Measurements from ENCODE around the gene BEST1. TPM values are rescaled to one million over a fixed set of nuclear protein-coding genes. Genes with fewer than 3 reads are reported as not detected.
"Not testable (repeated sequence)": the region's sequence is repeated elsewhere in the genome, so short reads cannot be mapped to it uniquely, and the experiment has no call there.

BEST1 gene
- total RNA-seq, 2 donors from 2014 or later = 0.58 to 0.77 TPM

- no peak overlapping the region for H3K4me3 ChIP-seq
- intact Hi-C loops (cut with DNase I) = loop anchor here (5.0 kb wide), 1 partner anchor 89 kb away; no protein-coding TSS in a partner anchor
- peak overlapping the region; percentile 98 for H3K27ac ChIP-seq
- no peaks in the 10 kb centered on the region for H3K4me1 ChIP-seq
- no peak for TF ChIP-seq CTCF (IDR thresholded peaks at IDR 0.05)
- no peaks in the 10 kb centered on the region for H3K27me3 ChIP-seq
- H3K9ac ChIP-seq (ENCODE audit: low read depth in 2 of 2, low read length in 2 of 2) = peak overlapping the region in 1 of 2 donors; percentile 92
- peaks cover 8% of the 10 kb centered on the region for H3K36me3 ChIP-seq
- no peaks in the 10 kb centered on the region for H3K9me3 ChIP-seq
- DNase-seq = no peak
Observed at GRCh38 chr11:61963282-61964057, 13.3 kb downstream of the BEST1 start.

- Histone ChIP-seq H3K27me3 (no peaks in the 10 kb centered on the region), H3K4me3 (no peak overlapping the region), H3K9me3 (no peaks in the 10 kb centered on the region), H3K36me3 (peaks cover 8% of the 10 kb centered on the region), H3K9ac (ENCODE audit: low read depth in 2 of 2, low read length in 2 of 2) (peak overlapping the region in 1 of 2 donors; percentile 92), H3K4me1 (peaks cover 5% of the 10 kb centered on the region), H3K27ac (peak overlapping the region; percentile 98)
- DNase-seq = no peak
- TF ChIP-seq CTCF (IDR thresholded peaks at IDR 0.05) = no peak
- intact Hi-C loops (cut with DNase I) = loop anchor here (5.0 kb wide), 1 partner anchor 88 kb away; no protein-coding TSS in a partner anchor
Observed at GRCh38 chr11:61964058-61964665, 14.0 kb downstream of the BEST1 start.

GRCh38 chr11:61964666-61965271 lies 14.6 kb downstream of the BEST1 start:
- H3K4me1 ChIP-seq, H3K9me3 ChIP-seq, H3K36me3 ChIP-seq, H3K27me3 ChIP-seq: not testable (repeated sequence)
- DNase-seq = peak; percentile 83
- intact Hi-C loops (cut with DNase I) = loop anchor here (5.0 kb wide), 1 partner anchor 88 kb away; no protein-coding TSS in a partner anchor
- H3K4me3 ChIP-seq = peak overlapping the region; percentile 94
- H3K27ac ChIP-seq = peak overlapping the region; percentile 98
- peak overlapping the region; percentile 26 to 92 for H3K9ac ChIP-seq (ENCODE audit: low read depth in 2 of 2, low read length in 2 of 2)

GRCh38 chr11:61966734-61967115 lies 16.6 kb downstream of the BEST1 start:
- Histone ChIP-seq H3K27me3 (no peaks in the 10 kb centered on the region), H3K9me3 (no peaks in the 10 kb centered on the region), H3K36me3 (peaks cover 8% of the 10 kb centered on the region), H3K27ac (peak overlapping the region; percentile 98), H3K9ac (ENCODE audit: low read depth in 2 of 2, low read length in 2 of 2) (peak overlapping the region; percentile 92 to 93), H3K4me1 (peaks cover 11% of the 10 kb centered on the region), H3K4me3 (peak overlapping the region; percentile 94)
- DNase-seq = peak; percentile 47
- intact Hi-C loops (cut with DNase I) = no loop called here
- no peak for TF ChIP-seq CTCF (IDR thresholded peaks at IDR 0.05)

GRCh38 chr11:61967116-61967923 lies 17.2 kb downstream of the BEST1 start, which contains the start of gene FTH1:
TSS of gene FTH1 (minus strand) at chr11:61967634. CDS start at chr11:61967425, 209 bp downstream.
- Histone ChIP-seq H3K27ac (peak within 1 kb of the TSS; percentile 98), H3K4me1 (peaks cover 14% of the 10 kb centered on the region), H3K36me3 (peaks cover 8% of the 10 kb centered on the region), H3K9me3 (no peaks in the 10 kb centered on the region), H3K9ac (ENCODE audit: low read depth in 2 of 2, low read length in 2 of 2) (peak within 1 kb of the TSS; percentile 92 to 94), H3K27me3 (no peaks in the 10 kb centered on the region), H3K4me3 (peak within 1 kb of the TSS; percentile 94)
- TF ChIP-seq CTCF (IDR thresholded peaks at IDR 0.05) = no peak
- peak; percentile 95 for DNase-seq
- intact Hi-C loops (cut with DNase I) = no loop called here

Data from colonic mucosa (tissue), 4 donors.